GM12872 (cell line): ENCODE results near the gene GID8.

Source experiments
- CTCF ChIP-seq: IDR thresholded peaks from 3 replicates; pipeline ENCODE4 v1.5.1; 2011; ENCODE audit warnings: low read depth, mild to moderate bottlenecking, low read length, moderate library complexity; ENCODE audit not compliant: insufficient read depth

Gene GID8

GRCh38 chr20:62968378-62969178, 30.6 kb downstream of the GID8 start:
- TF ChIP-seq CTCF = no peak

- TF ChIP-seq CTCF = no peak
Measured at GRCh38 chr20:62969179-62969760, 31.3 kb downstream of the GID8 start.

DNA sequence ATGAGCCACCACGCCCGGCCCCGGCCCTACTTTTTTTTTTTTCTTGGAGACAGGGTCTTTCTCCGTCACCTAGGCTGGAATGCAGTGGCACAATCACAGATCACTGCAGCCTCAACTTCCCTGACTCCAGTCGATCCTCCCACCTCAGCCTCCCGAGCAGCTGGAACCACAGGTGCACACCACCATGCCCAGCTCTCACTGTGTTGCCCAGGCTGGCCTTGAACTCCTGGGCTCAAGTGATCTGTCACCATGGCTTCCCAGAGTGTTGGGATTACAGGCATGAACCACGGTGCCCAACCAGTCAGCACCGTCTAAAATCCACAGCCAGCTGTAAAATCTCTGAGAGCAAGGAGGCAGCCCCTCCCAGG, 32.0 kb downstream of the GID8 start:
- no peak for TF ChIP-seq CTCF

- TF ChIP-seq CTCF = no peak
Measured at GRCh38 chr20:62970307-62971210, 32.6 kb downstream of the GID8 start.

DNA sequence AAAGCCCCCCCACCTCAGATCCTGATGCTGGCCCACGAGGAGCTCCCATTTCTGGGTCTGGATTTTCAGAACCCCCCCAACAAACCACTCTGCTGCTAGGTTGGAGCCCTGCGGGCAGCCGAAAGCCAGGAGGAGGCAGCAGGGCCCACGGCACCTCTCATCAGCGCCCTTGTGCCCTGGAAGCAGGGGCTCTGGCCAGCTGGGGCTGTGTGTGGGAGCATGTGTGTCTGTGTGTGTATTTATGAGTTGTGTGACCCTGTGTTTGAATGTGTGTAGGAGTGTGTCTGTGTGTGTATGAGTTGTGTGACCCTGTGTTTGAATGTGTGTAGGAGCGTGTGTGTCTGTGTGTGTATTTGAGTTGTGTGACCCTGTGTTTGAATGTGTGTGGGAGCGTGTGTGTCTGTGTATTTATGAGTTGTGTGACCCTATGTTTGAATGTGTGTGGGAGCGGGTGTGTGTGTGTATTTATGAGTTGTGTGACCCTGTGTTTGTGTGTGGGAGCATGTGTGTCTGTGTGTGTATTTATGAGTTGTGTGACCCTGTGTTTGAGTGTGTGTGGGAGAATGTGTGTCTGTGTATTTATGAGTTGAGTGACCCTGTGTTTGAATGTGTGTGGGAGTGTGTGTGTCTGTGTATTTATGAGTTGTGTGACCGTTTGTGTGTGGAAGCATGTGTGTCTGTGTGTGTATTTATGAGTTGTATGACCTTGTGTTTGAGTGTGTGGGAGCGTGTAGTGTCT, 33.4 kb downstream of the GID8 start:
- no peak for TF ChIP-seq CTCF

- TF ChIP-seq CTCF = peak; percentile 95
Measured at GRCh38 chr20:62971950-62972844, 34.2 kb downstream of the GID8 start.
